Measurements from ENCODE around the gene OGA.
"Not testable (repeated sequence)": the region's sequence is repeated elsewhere in the genome, so short reads cannot be mapped to it uniquely, and the experiment has no call there.

Gene OGA

DNA sequence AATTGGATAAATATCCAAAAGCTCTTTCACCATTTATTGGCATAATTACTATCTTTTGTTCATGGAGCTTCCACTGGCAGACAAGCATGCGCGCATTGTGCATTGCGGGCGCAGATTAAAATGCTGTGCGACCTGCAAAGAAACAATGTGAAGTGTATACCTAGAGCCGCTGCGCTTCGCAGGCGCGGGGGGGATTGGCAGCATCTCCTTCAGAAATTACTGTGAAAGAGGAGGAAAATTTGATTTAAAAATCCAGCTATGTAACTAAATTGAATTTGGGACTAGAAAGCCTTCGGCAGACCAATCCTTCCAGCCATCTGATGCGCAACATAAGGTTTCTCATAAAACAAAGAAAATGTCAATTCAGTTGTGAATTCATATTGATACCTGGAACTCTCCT lies 24.7 kb downstream of the OGA start:
- DNase-seq, result no peak

DNA sequence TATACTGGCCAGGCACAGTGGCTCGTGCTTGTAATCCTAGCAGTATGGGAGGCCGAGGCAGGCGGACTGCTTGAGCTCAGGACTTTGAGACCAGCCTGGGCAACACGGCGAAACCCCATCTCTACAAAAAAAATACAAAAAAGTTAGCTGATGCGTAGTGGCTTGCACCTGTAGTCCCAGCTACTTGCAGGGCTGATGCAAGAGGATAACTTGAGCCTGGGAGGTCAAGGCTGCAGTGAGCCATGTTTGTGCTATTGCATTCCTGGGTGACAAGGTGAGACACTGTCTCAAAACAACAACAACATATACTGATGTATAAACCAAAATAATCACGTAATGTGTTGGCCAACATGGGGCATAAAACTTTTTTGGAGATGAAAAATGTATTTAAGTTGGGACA lies 28.6 kb downstream of the OGA start:
- no peak for DNase-seq

DNA sequence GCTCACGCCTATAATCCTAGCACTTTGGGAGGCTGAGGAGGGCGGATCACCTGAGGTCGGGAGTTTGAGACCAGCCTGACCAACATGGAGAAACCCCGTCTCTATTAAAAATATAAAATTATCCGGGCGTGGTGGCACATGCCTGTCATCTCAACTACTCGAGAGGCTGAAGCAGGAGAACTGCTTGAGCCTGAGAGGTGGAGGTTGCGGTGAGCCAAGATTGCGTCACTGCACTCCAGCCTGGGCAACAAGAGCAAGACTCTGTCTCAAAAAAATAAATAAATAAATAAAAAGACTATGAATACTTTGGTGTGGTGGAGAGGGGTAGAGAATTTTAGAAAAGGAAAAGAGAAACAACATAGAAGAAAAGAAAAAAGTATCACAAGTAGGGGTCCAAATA lies 29.0 kb downstream of the OGA start:
- not testable (repeated sequence) for DNase-seq

DNA sequence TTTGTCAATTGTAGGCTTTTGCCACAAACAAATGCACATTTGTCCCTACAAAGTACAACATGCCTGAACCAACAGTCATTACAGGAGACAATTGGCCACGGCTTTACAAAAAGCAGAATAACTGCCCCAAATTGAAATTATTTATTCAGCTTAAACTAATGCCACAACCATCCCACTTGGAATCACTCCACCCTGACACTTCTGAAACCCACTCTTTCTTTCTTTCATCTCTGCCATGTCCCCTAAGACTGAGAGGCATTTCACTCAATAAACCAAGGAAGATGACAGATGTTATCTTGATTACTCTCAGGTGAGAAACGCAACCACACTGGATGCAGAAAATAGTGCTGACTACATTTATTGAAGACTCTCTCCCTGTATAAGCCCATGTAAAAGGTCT lies 32.4 kb downstream of the OGA start:
- DNase-seq, result no peak

DNA sequence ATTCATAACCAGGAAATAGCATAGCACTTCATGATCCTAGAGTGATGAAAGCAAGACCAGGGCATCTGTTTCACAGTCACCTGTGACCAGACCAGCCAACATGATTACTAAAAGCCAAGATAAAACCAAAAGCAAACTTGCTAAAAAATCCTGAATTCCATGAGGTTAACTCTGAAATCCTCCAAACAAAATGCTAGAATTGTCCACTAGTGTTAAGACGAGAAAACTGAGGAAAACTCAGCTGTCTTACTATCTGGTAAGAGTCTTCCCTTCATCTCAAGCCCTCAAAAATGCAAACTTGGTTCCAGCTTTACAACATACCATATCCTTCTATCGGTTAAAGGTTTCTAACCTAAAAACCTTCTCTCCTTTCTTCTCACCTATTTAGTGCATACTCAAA lies 33.7 kb downstream of the OGA start:
- no peak for DNase-seq

DNA sequence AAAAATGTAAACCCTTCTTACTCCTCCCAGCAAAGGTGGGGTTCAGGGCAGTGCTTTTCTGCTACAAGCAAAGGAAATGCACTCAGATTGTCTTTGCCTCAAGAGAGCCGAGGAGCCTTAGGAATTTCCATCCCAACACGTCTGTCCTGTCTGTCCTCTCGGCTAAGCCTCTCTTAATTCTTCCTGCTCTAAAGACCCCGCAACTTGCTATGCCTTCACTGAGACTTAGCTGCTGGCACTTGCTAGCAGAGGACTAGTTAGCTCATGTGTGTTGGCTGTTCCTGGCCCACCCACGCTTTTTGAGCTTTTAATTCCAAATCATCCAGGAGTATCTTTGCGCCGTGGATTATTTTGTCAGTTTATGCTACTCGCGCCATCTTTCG lies 34.5 kb downstream of the OGA start:
- DNase-seq, result peak; percentile 24

DNA sequence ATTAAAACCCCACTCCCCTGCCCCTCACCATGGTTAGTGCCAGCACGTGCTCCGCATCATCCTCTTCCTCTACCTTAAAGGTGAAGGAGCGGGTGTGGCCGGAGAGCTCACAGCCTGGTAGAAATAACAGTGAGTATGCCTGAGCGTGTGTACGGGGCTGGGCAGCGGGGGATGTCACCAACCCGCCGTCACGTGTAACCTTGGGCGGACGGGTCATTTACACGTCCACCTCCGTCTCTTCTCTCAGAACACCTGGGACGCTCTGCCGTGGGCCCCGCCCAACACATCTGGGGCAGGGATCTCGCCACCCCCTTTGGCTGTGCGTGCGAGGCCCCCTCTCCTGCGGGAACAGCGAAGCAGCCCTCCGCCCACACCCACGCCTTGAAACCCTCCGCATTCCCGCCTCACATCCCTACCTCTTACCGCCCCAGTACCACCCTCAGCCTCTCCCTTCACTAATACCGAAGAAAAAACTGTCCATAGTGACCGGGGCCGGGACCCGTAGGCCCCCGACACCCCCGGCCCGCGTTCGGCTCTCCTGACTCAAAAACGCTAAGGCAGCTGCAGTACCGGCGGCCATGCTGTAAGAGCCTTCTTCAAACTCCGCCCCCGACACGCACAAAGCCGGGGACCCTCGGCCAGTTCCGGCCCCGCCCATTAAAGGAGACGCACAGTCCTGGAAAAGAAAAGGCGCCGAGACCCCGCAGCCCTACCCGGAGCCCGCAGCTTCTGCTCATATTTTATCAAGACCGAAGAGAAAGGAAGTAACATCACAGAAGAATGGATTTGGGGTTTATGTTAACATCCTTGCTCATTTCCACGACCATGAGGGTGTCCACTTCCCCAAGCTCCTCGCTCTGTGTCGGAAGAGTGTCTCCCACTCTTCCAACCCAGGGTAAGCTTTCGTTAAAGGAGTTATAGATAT lies 35.2 kb downstream of the OGA start, which contains the start of gene NPM3:
NPM3 (minus strand) TSS at position 636 of the 925 bp plus-strand sequence; CDS start at position 580, 56 bp downstream.
- DNase-seq, result peak; percentile 82

DNA sequence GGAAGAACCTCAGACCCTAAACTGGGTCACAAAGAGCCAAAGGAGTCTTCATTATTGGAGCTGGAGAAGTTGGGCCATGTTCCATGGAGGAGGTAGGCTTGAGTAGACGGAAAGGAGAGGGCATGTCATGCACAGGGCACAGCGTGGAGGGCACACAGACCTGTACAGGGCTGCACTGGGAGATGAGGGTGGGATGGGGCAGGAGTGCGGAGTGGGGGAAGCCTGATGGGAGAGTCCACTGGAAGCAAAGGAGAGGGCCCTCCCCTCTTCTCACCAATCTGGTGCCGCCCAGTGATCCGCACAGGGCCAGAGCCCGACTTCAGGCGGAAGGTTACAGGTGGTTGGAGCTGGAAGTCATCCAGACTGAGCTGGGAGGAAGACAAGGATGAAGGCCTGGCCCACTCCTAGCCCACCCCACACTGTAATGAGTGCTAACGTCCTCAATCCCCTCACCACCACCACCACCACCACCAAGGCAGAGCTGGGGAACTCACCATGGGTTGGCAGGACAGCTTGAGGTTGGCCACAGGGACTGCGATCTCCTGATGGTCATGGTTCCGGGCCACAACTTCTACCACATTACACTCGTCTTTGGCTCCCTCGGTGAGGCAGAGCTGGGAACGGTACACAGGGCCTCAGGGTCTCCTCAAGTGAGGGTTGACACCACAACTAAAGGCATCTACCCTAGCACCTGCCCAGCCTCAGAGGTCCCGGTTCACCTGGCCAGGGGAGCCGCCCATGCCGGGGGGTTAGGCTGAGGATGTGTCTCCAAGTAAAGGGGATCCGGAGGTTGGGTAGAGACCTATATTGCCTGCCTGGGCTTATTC lies 36.0 kb downstream of the OGA start:
- DNase-seq, result no peak

- no peak for DNase-seq
These were observed 36.6 kb downstream of the OGA start for GRCh38 chr10:101781655-101781983.

- DNase-seq, result peak; percentile 61
These were observed 37.2 kb downstream of the OGA start for GRCh38 chr10:101780818-101781654.

- peak; percentile 33 for DNase-seq
These were observed 37.9 kb downstream of the OGA start for GRCh38 chr10:101780187-101780817.

DNA sequence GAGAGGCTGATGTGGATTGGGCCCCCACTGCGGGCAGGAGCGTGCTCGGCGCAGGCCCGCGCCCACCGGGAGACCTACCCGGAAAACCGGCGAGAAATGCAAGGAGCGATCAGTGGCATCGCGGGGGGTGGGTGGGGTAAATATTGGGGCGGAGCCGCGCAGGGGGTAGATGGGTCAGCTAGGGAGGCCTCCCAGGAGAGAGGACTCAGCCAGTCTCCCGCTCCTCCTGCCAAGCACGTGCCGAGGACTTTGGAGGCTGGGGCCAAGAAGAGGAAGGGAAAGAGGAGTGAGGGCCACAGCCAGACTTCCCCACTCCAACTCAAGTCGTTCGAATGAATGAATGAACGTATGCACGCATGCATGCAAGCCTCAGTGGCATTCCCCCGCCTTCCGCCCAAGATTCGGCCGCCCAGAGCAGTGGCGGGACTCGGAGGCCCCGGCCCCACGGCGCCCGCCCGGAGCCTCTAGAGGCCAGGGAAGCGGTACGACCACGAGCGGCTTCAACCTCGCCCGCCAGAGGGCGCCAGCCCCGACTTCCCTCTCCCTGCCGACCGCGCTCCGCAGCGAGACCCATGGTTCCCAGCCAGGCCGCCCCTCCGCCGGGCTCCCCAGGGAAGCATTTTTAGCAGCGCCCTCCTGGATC lies 38.6 kb downstream of the OGA start:
- peak; percentile 76 for DNase-seq

GRCh38 chr10:101778781-101779543 lies 39.3 kb downstream of the OGA start:
- peak; percentile 65 for DNase-seq

DNA sequence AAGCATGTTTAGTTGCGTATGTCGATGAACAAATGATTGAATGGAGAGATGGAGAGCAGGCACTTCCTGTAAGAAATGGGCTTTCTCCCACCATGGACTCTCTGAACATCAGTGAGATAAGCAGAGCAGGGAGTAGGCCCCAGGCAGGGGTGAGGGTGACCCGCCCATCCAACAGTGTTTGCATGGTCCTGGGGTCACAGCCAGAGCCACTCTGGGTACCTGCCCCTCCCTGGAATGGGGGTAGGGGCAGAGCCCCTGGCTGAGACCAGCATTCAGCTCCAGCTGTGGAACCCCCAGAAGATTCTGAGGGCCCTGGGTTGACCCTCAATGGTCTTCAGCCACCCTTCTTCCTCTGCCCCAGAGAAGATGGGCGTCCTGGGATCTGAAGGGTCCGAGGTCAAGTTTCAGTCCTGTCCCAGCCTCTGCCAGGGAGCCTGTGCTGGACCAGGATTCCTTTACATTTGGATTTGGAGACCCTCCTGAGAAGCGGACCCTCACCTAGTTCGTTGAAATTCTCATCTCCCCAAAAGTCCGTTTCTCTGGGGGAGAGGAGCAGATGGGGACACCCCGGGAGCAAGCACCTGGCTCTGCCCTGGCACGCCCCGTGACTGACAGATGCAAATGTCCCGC lies 40.0 kb downstream of the OGA start:
- DNase-seq, result no peak

DNA sequence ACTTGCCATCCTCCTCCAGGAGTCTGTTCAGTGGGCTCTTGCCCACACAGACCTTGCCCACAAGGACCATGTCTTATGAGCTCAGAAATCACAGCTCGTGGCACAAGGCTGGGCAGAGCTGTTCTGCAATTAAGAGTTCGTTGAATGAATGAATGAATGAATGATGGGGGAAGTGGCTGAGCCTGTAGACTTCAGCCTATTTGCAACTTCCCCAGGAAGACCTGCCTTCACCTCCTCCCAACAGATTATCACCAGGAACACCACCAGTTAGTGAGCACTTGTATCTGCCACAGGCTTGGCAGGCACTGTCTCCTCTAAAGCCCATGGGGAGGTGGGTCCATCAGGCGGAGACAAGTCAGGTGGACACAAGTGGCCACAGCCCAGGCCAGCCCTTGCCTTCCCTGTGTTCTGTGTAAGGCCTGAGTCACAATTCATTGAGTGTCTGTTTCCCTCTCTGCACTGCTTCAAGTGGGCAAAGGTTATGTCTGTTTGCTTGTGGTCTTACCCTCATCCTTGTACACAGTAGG lies 40.6 kb downstream of the OGA start:
- no peak for DNase-seq

DNA sequence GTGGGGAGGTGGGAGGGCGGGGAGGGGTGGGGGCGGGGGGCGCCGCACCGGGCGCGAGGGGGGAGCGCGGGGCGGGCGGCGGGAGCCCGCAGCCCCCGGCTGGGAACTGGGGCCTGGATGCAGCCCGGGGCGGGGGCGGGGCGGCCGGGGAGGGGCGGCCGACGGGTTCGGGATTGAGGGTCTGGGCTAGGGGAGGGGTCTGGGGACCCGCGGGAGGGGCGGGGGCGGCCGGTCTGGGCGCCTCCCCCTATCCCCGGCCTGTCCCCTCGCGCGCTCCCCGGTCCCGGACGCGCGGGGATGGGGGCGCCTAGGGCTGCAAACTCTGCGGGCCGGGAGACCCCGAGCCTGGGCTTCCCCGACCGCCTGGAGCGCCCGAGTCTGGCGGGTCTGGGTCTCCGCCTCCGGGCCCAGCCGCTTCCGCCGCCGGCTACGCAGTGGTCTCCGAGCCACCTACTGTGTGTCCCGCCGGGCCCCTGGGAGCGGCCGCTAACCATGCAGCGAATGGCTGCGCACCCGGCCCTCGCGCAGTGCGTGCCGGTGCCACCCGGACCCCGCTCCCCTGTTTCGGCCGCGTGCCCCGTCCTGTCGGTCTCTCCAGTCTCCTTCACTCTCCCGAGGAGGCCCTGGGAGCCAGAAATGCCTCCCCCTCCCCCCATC lies 42.0 kb downstream of the OGA start:
- DNase-seq, result no peak

GRCh38 chr10:101775273-101776160 lies 42.7 kb downstream of the OGA start, which contains the start of gene FGF8:
Gene FGF8 (minus strand): TSS chr10:101776114. CDS start chr10:101775900, 214 bp downstream.
- peak; percentile 18 for DNase-seq

DNA sequence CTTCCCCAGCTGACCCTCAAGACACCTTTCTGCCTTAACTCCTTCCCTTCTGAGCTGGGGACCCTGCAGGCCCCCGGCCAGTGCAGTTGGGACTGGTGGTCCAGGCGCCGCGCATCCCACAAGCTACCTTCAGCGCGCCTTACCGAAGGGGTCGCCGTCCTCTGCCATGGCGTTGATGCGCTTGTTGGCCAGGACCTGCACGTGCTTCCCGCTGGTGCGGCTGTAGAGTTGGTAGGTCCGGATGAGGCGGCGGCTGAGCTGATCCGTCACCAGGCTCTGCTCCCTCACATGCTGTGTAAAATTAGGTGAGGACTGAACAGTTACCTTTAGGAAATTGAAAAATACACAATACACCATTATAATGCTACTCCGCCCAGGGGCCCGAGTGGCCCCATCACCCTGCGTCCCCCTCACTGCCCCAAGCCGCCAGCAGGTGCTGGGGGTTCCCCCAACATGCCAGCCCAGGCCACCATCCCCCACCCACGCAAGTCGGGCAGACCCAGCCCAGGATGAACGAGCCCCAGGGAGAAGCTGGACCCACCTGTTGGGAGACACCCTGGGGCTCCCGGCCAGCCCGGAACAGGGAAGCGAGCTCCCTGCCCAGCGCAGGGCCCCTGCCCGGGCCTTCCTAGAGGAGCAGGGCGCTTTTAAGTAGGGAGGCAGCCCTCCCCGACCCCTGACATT lies 43.5 kb downstream of the OGA start:
- DNase-seq, result peak; percentile 7
